KOPT-K1 (cell line): ENCODE measurements around the gene TRIM71.

ENCODE experiments used
- H3K27ac ChIP-seq: fragments of 200-600 bp; sonication (generic); 2 replicates; pipeline ENCODE4 v1.5.1; 2016; ENCODE audit warnings: antibody characterized with exemption, mild to moderate bottlenecking, low read depth, low read length; ENCODE audit not compliant: poor library complexity, severe bottlenecking
- H3K36me3 ChIP-seq: fragments of 200-600 bp; sonication (generic); 2 replicates; pipeline ENCODE4 v1.5.1; 2017; ENCODE audit warnings: antibody characterized with exemption, mild to moderate bottlenecking, low read length, moderate library complexity; ENCODE audit not compliant: insufficient read depth
- H3K9me3 ChIP-seq: fragments of 200-600 bp; sonication (generic); 2 replicates; pipeline ENCODE4 v1.5.1; 2017; ENCODE audit warnings: antibody characterized with exemption, low read length, mild to moderate bottlenecking; ENCODE audit not compliant: insufficient read depth, poor library complexity, severe bottlenecking

TRIM71 gene

DNA sequence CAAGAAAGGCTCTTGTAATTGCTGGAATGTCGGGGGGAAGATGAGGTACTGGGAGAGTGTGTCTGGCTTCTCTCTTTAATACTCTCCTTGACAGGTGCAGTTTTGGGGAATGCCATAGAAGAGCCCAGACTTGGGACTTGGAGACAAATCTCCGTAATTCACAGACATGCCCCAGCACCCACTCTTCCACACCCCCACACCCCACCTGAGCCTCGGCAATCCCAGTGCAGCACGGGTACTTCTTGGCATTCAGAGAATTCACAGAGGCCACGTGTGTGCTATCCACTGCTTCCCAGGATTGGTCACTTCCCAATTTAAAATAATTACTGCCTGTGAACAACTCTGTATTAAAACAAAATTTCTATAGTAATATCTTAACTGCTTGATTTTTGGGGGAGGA is 43.9 kb downstream of the TRIM71 start:
- no peak overlapping the region for H3K27ac ChIP-seq
- H3K36me3 ChIP-seq: no peaks in the 10 kb centered on the region
- no peaks in the 10 kb centered on the region for H3K9me3 ChIP-seq

DNA sequence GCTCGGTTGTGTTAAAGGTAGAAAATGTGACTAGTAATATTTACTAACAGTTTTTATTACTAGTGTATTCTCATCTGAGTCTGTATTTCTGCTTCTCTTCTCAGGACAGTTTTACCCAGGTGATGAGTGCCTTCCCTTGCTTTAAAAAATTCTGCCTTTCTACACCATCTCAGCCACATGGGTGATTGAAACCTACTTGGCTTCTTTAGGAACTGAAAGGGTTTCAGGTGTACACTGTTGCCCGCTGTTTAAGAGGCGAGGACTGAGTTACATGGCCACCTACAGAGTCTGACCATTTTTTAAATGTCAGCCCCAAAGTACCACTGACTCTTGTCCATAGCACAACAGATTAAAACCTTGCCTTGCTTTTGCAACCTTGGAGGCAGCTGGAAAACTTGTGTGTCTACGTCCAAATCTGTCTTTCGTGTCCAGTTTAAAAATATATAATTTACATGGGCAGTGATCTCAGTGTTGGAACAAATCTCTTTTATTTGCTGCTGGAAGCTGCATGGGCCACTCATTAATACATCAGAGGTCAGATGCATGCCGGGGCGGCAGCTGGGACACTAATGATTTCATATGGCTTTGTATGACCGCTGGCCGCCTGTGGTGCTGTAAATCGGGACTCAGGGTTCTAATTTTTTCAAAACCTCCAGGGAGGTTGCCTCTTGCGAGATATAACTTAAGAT is 44.6 kb downstream of the TRIM71 start:
- H3K36me3 ChIP-seq: no peaks in the 10 kb centered on the region
- no peak overlapping the region for H3K27ac ChIP-seq
- H3K9me3 ChIP-seq: no peaks in the 10 kb centered on the region

DNA sequence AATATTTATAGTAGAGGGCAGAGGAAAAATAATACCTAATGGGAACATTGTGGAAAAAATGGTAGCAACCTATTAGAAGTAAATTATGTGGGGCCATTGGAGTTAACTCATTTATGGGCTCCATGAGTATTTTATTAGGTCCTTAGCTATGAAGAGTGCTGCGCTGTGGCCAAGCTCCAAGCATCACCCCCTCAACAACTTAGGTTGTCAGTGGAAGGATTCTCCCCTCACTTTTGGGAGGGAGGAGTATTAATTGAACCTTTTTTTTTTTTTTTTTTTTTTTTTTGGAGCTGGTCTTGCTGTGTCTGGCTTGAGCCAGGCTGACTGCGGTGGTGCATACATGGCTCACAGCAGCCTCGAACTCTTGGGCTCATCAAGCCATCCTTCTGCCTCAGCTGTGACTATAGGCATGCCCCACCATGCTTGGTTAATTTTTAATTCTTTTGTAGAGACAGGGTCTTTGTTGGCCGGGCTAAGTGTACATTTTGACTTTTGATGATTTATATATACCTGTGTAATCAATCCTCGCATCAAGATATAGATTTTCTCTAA is 45.2 kb downstream of the TRIM71 start:
- Histone ChIP-seq H3K36me3 (no peaks in the 10 kb centered on the region), H3K9me3 (no peaks in the 10 kb centered on the region), H3K27ac (no peak overlapping the region)

DNA sequence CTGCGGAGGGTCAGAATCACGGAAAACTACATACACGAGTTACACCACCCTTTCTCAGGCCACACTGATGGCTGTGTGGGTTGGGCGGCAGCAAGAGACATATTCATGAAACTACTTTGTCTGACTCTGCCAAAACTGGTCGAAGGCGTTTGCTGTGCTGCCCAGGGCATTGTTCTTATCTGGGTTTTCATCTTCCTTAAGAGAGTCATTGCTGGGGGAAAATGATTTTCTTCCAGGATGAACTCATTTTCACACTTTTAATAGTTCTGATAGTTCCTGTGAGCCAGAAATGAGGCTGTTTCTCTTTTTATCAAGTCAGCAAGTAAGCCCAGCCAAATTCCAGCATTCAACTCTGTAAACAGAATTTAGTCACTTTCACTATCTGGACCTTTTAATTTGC is 47.6 kb downstream of the TRIM71 start:
- H3K9me3 ChIP-seq: no peaks in the 10 kb centered on the region
- no peaks in the 10 kb centered on the region for H3K36me3 ChIP-seq
- no peak overlapping the region for H3K27ac ChIP-seq

DNA sequence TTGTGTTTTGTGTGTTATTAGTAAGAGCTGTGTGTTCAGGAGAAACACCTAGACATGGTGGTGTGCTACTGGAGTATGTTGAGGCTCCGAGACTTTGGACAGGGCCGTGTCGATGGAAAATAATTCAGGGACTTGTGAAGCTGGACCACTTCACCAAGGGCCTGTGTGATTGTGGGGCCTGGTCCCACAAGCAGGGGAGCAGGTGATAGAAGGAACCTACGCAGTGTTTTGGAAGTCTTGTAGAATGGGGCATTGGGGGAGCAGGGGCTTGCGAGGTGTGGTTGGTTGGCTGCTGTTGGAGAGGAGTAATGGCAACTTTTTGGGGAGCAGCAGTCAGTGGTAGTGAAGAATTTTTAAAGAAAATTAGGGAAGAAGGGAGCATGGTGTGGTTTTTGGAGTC is 48.7 kb downstream of the TRIM71 start:
- Histone ChIP-seq H3K9me3 (no peaks in the 10 kb centered on the region), H3K27ac (no peak overlapping the region), H3K36me3 (no peaks in the 10 kb centered on the region)

DNA sequence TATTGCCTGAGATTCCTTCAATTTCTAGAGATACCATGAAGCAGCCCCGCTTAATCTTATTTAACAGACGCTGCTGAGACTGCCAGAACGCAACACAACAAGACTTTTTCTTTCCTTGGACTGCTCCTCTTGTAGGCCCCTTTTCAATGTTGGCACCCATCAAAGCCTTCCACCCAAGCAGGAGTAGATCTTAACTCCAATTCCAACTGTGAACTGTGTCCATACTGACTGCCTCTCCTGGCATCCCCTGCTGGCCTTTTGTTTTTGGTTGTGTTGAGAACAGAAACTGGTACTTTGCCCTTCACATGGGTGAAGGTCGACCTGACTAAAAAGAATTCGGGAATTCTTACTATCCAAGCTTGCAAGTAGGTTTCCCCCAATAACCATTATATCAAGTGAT is 50.2 kb downstream of the TRIM71 start:
- Histone ChIP-seq H3K27ac (no peak overlapping the region), H3K36me3 (no peaks in the 10 kb centered on the region), H3K9me3 (no peaks in the 10 kb centered on the region)

DNA sequence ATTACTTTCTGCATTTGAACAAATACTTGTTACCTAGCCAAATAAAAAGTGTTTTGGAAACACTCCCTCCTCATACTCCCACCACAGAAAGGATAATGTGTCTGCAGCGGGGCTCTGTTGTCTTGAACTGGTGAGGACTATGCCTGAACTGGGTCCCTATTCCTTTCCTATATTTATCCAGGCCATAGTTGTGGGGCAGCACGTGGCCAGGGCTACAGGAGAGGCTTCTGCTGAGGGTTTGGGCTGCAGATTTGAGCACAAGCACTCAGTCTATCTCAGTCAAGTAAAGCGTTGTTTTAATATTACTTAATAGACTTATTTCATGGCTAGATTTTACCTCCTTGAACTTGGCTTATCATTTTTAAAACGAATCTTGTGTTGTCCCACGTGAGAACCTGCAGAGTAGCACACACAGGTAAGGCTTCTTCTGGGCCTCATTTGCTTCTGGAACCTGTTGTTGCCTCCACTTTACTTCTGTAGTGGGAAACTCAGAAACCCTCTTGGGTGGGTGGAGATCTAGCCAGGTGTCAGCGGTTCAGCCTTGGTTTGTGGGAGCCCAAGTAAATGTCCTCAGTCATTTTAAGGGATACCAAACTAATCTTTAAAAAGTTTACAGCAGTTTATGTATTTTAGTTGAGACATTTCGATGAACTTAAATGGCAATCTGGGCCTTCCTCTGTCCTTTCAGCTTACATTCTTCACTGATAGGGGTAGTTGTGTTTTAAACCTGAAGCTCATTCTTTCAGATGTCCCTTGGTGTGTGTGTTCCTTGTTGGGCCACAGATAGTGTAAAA is 51.1 kb downstream of the TRIM71 start:
- Histone ChIP-seq H3K36me3 (no peaks in the 10 kb centered on the region), H3K27ac (no peak overlapping the region), H3K9me3 (no peaks in the 10 kb centered on the region)

DNA sequence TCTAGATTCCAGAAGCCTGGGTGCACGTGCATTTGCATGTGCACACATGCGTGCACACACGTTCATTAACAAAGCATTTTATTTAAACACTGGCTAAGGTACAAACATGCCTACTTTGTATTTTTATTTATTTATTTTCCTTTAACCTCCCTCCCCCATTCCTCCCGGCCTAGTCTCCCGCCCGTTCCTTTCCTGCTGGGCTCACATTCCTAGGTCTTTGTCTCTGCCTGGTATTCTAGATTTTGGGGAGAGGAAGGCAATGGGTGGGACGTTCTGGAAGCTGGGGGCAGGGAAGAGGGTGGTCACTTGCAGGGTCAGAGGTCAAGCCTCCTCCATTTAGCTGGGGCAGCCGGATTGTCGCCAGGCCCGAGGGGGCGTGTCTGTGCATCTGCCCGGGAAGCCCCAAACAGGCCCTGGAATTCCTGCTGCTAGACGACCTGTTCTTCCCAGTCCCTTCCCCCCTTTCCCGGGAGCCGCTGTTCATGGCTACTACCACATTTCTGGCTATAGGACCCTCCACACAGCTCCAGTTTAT is 51.8 kb downstream of the TRIM71 start:
- no peaks in the 10 kb centered on the region for H3K36me3 ChIP-seq
- H3K9me3 ChIP-seq: no peaks in the 10 kb centered on the region
- no peak overlapping the region for H3K27ac ChIP-seq

DNA sequence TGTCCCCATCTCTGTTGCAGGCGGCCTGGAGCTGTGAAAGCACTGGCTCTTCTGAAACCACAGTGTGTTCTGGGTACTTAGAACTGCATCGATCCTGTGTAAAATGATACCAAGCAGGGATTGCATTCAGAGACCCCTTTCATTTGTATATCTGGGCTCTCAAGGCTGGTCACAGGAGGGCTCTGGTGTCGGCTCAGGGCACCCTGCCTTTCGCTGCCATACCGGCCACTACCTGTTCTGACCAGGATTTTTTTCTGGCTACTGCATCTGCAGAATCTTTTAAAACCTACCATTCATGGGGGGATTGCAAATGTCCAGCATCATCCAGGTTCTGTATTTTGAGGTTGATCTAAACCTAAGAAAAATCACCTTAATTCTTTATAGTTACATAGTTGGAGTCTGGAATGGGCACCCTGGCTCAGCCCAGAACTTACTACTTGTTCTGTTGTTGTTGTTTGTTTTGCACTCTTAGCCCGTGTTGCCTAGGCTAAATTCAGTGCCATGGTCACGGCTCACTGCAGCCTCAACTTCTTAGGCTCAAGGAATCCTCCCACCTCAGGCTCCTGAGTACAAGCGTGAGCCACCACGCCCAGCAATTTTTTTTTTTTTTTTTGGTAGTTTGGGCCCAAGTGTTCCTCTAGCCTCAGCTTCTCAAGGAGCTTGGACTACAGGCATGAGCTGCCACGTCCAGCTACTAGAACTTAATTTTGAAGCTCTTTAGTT is 52.7 kb downstream of the TRIM71 start:
- Histone ChIP-seq H3K36me3 (no peaks in the 10 kb centered on the region), H3K9me3 (no peaks in the 10 kb centered on the region), H3K27ac (peak overlapping the region; percentile 8)

DNA sequence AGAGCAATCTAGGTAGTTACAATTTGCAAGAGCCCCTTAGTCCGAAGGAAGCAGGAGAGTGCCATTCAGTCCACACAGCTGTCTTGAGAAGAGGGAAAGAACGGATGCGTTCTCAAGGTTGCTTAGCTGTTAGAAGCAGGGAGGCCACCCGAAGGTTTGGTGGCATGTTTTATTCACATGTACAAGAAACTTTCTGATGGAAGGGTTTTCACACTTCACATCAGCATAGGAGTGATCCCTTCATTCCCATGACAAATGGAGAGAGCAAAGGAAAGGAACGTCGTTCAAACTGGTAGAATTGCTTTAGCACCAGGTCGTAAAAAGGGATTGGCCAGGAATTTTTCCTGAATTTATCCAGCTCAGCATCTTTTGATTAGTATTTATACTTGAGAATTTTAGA is 53.5 kb downstream of the TRIM71 start:
- H3K27ac ChIP-seq: no peak overlapping the region
- no peaks in the 10 kb centered on the region for H3K36me3 ChIP-seq
- H3K9me3 ChIP-seq: no peaks in the 10 kb centered on the region

DNA sequence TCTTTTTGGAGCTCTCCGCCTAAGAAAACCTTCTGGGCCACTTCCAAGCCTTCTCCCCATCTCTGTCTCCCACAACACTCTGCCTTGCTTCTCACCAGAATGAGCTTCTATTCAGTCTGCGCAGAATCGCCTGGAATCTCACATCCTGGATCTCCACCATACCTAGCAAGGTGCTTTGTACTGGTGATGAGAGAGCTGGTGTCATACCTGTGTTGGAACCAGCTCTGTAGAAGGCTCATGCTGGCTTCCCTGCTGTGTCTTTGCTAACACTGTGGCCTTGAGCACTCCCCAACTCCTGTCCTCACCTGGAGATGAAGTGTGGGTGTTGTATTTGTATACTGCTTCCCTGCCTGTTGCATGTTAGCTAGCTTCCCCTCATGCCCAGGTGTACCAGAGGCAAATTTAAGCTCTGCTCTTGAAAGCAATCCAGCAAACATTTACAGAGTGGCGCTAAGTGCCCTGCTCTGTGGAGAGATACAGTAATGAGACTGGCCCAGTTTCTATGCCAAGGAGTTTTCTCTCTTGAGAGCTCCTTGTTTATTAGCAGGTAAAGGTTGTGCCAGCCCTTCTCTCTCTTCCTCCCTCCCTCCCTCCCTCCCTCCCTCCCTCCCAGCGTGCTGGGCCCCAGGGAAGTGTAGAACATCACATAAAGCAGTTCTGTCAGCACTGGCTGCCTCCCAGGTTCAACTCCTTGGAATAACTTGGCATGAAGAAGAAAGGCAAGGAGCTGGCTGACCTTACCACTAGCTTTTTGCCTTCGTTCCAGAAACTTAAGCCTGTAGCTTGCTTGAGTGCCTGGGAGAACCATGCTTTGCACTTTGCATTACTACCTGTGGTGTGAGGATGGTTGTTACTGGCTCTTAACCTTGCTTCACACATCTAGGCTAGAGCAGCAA is 54.9 kb downstream of the TRIM71 start:
- Histone ChIP-seq H3K36me3 (no peaks in the 10 kb centered on the region), H3K9me3 (no peaks in the 10 kb centered on the region), H3K27ac (no peak overlapping the region)

DNA sequence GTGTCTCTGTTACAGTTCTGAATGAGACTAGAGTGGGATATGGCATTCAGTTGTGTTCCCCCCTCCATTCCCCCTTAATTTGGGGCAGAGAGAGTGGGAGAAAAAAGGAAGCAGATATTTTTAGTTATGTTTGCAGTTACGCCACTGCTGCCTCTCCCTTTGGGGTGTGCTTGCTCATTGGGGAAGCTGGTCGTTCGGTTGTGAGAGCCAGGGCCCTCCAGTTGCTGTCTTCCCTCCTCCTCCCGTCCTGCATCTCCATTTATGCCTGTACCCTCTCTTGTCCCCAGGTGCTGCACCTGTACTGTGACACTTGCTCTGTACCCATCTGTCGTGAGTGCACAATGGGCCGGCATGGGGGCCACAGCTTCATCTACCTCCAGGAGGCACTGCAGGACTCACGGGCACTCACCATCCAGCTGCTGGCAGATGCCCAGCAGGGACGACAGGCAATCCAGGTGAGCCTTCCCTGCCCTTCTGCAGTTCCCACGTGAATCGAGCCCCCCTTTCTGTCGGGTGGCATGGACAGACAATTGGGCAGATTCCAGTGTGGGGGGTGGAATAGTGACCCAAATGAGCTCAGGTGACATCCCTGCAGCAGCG is 55.8 kb downstream of the TRIM71 start:
- Histone ChIP-seq H3K9me3 (no peaks in the 10 kb centered on the region), H3K27ac (no peak overlapping the region), H3K36me3 (no peaks in the 10 kb centered on the region)

DNA sequence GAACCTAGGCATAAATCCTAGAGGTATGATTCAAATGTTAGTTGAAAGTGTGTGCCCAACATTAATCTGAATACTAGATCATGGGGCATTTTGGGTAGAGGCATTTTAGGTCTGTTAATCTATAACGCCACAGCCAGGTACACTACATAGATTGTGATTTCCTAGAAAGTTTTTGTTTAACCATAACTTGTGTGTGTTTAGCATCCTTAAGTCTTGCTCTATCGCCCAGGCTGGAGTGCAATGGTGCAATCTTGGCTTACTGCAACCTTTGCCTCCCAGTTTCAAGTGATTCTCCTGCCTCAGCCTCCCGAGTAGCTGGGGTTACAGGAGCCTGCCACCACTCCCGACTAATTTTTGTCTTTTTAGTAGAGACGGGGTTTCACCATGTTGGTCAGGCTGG is 59.1 kb downstream of the TRIM71 start:
- H3K36me3 ChIP-seq: no peaks in the 10 kb centered on the region
- no peak overlapping the region for H3K27ac ChIP-seq
- no peaks in the 10 kb centered on the region for H3K9me3 ChIP-seq

DNA sequence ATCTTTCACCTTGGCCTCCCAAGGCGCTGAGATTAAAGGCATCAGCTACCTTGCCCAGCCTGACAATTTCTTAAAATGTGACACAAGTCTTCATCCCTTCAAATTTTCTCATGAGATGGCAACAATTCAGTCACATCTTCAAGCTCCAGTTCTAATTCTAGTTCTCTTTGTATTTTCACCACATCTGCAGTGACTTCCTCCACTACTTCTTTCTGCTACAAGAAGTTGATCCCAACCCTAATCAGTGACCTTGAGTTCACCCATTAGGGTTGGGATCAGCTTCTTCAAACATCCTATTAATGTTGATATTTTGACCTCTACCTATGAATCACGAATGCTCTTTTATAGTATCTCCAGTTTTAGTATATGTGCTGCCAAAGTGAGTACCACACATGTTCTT is 59.8 kb downstream of the TRIM71 start:
- Histone ChIP-seq H3K27ac (no peak overlapping the region), H3K9me3 (no peaks in the 10 kb centered on the region), H3K36me3 (no peaks in the 10 kb centered on the region)
